Measurements from ENCODE around the gene AKAIN1. TPM values are rescaled to one million over a fixed set of nuclear protein-coding genes. Genes with fewer than 3 reads are reported as not detected.

AKAIN1 gene
- total RNA-seq, 2 donors from 2014 or later = not detected

GRCh38 chr18:5196253-5197031, 615 bp downstream of the AKAIN1 start:
- DNase-seq = no peak
- Histone ChIP-seq H3K9me3 (no peaks in the 10 kb centered on the region), H3K4me3 (no peak overlapping the region), H3K4me1 (no peaks in the 10 kb centered on the region), H3K27ac (no peak overlapping the region), H3K36me3 (no peaks in the 10 kb centered on the region), H3K27me3 (peaks cover 9% of the 10 kb centered on the region), H3K9ac (ENCODE audit: low read depth in 2 of 2, low read length in 2 of 2) (no peak overlapping the region)
- no peak for TF ChIP-seq CTCF (IDR thresholded peaks at IDR 0.05)
- intact Hi-C loops (cut with DNase I) = no loop called here

- no peaks in the 10 kb centered on the region for H3K36me3 ChIP-seq
Observed at GRCh38 chr18:5195656-5196055, 1.4 kb downstream of the AKAIN1 start.

GRCh38 chr18:5180254-5180653, 16.8 kb downstream of the AKAIN1 start:
- DNase-seq = no peak
- no peak overlapping the region for H3K4me3 ChIP-seq
- no peak overlapping the region for H3K9ac ChIP-seq (ENCODE audit: low read depth in 2 of 2, low read length in 2 of 2)
- H3K9me3 ChIP-seq = no peaks in the 10 kb centered on the region
- H3K4me1 ChIP-seq = no peaks in the 10 kb centered on the region
- no peaks in the 10 kb centered on the region for H3K27me3 ChIP-seq
- no peaks in the 10 kb centered on the region for H3K36me3 ChIP-seq
- intact Hi-C loops (cut with DNase I) = no loop called here
- no peak for TF ChIP-seq CTCF (IDR thresholded peaks at IDR 0.05)
- H3K27ac ChIP-seq = no peak overlapping the region

More at GRCh38 chr18:5195656-5196055, 1.4 kb downstream of the AKAIN1 start:
- no peak for DNase-seq
- H3K4me3 ChIP-seq = no peak overlapping the region
- no peak overlapping the region for H3K9ac ChIP-seq (ENCODE audit: low read depth in 2 of 2, low read length in 2 of 2)
- H3K27ac ChIP-seq = no peak overlapping the region
- intact Hi-C loops (cut with DNase I) = no loop called here
- peaks cover 9% of the 10 kb centered on the region for H3K27me3 ChIP-seq
- no peaks in the 10 kb centered on the region for H3K4me1 ChIP-seq
- no peaks in the 10 kb centered on the region for H3K9me3 ChIP-seq
- no peak for TF ChIP-seq CTCF (IDR thresholded peaks at IDR 0.05)

GRCh38 chr18:5178519-5178918, 18.5 kb downstream of the AKAIN1 start:
- Histone ChIP-seq H3K27ac (no peak overlapping the region), H3K4me1 (no peaks in the 10 kb centered on the region), H3K9me3 (no peaks in the 10 kb centered on the region), H3K4me3 (no peak overlapping the region), H3K9ac (ENCODE audit: low read depth in 2 of 2, low read length in 2 of 2) (no peak overlapping the region), H3K36me3 (no peaks in the 10 kb centered on the region), H3K27me3 (no peaks in the 10 kb centered on the region)
- intact Hi-C loops (cut with DNase I) = no loop called here
- DNase-seq = no peak
- TF ChIP-seq CTCF (IDR thresholded peaks at IDR 0.05) = no peak

- Histone ChIP-seq H3K27ac (no peak overlapping the region), H3K27me3 (no peaks in the 10 kb centered on the region), H3K4me3 (no peak overlapping the region), H3K9me3 (no peaks in the 10 kb centered on the region), H3K4me1 (no peaks in the 10 kb centered on the region), H3K9ac (ENCODE audit: low read depth in 2 of 2, low read length in 2 of 2) (no peak overlapping the region), H3K36me3 (no peaks in the 10 kb centered on the region)
- intact Hi-C loops (cut with DNase I) = no loop called here
- DNase-seq = no peak
- no peak for TF ChIP-seq CTCF (IDR thresholded peaks at IDR 0.05)
Observed at GRCh38 chr18:5175378-5175777, 21.7 kb downstream of the AKAIN1 start.
